H1 (cell line): ENCODE measurements around the gene NLGN4Y. TPM values are rescaled to one million over a fixed set of nuclear protein-coding genes. Genes with fewer than 3 reads are reported as not detected.

ENCODE experiments used
- CTCF ChIA-PET: fragments of 300-600 bp; sonication (Branson Sonifier 250); formaldehyde crosslinking; loops from one replicate; lab custom pipeline; 2021; ENCODE audit not compliant: partially characterized antibody; lab: Charles Lee
- POLR2A ChIA-PET: fragments of 300-600 bp; sonication (Branson Sonifier 250); formaldehyde crosslinking; loops from one replicate; lab custom pipeline; 2021; ENCODE audit warnings: inconsistent platforms; ENCODE audit not compliant: partially characterized antibody; lab: Charles Lee
- DNase-seq, 2 experiments: peaks; one replicate each; pipeline versions ENCODE4 v3.0.0 to v3.0.0-alpha.2; 2010 to 2022; ENCODE audit warnings: low spot score in 2 of 2, low read depth in 1 of 2, mixed read lengths in 1 of 2
- FAIRE-seq: peaks from 2 replicates; lab custom pipeline; 2011; peaks lifted over from hg19 to GRCh38; lab: Jason Lieb, UNC
- H2AFZ ChIP-seq: 2 replicates; pipeline ENCODE4 v1.8.1; 2012; ENCODE audit warnings: low read length, inconsistent platforms
- H2AK5ac ChIP-seq: 2 replicates; pipeline ENCODE4 v1.6.1; 2013; ENCODE audit warnings: low read depth, low read length
- H2BK120ac ChIP-seq: replicated peaks from 2 replicates; pipeline ENCODE3; 2013; ENCODE audit warnings: low read depth, low read length, inconsistent platforms
- H2BK12ac ChIP-seq: 2 replicates; pipeline ENCODE4 v1.6.1; 2013; ENCODE audit warnings: low read depth, low read length
- H2BK15ac ChIP-seq: 2 replicates; pipeline ENCODE4 v1.6.1; 2013; ENCODE audit warnings: low read length
- H2BK20ac ChIP-seq: 2 replicates; pipeline ENCODE4 v1.6.1; 2013; ENCODE audit warnings: low read length
- H2BK5ac ChIP-seq: 2 replicates; pipeline ENCODE4 v1.6.1; 2013; ENCODE audit warnings: low read depth, low read length
- H3K14ac ChIP-seq: 2 replicates; pipeline ENCODE4 v1.6.1; 2013; ENCODE audit warnings: inconsistent platforms; ENCODE audit not compliant: insufficient read length
- H3K18ac ChIP-seq: 2 replicates; pipeline ENCODE4 v1.6.1; 2013; ENCODE audit warnings: low read length; ENCODE audit errors: extremely low read depth
- H3K23ac ChIP-seq: 2 replicates; pipeline ENCODE4 v1.6.1; 2013; ENCODE audit warnings: inconsistent platforms; ENCODE audit not compliant: insufficient read length
- H3K23me2 ChIP-seq: 2 replicates; pipeline ENCODE4 v1.6.1; 2013; ENCODE audit warnings: low read depth, low read length
- H3K27ac ChIP-seq: 2 replicates; pipeline ENCODE4 v1.6.1; 2011; ENCODE audit warnings: low read depth, low read length, inconsistent platforms
- H3K27me3 ChIP-seq, 4 experiments: replicated peaks in 1 of 4; 1 replicate in 1 of 4; 2 replicates in 3 of 4; pipeline versions ENCODE4 v1.6.1 to v1.8.1; 2011 to 2013; ENCODE audit warnings: low read length in 3 of 4, mild to moderate bottlenecking in 3 of 4, inconsistent platforms in 2 of 4, mixed read lengths in 2 of 4, moderate library complexity in 1 of 4; ENCODE audit not compliant: control insufficient read depth in 3 of 4, insufficient read depth in 3 of 4; ENCODE audit errors: extremely low read depth in 1 of 4
- H3K36me3 ChIP-seq, 4 experiments: 2 replicates each; pipeline versions ENCODE4 v1.6.1 to v1.8.1; 2011 to 2013; ENCODE audit warnings: mild to moderate bottlenecking in 4 of 4, low read length in 3 of 4, moderate library complexity in 2 of 4, control low read depth in 1 of 4, inconsistent platforms in 1 of 4; ENCODE audit not compliant: insufficient read depth in 4 of 4, control insufficient read depth in 2 of 4
- H3K4ac ChIP-seq: replicated peaks from 2 replicates; pipeline ENCODE3; 2013; ENCODE audit warnings: low read length, low read depth, mixed read lengths, inconsistent platforms; ENCODE audit not compliant: insufficient read length
- H3K4me1 ChIP-seq, 4 experiments: replicated peaks in 1 of 4; 1 replicate in 1 of 4; 2 replicates in 3 of 4; pipeline versions ENCODE4 v1.6.1 to v1.8.1; 2011 to 2013; ENCODE audit warnings: low read length in 3 of 4, inconsistent platforms in 2 of 4, mixed read lengths in 1 of 4; ENCODE audit not compliant: insufficient read depth in 4 of 4, control insufficient read depth in 3 of 4
- H3K4me2 ChIP-seq, 2 experiments: 2 replicates each; pipeline versions ENCODE4 v1.6.1 to v1.8.1; 2011 to 2013; ENCODE audit warnings: low read depth in 2 of 2, low read length in 2 of 2, control low read depth in 1 of 2, inconsistent platforms in 1 of 2, mild to moderate bottlenecking in 1 of 2; ENCODE audit not compliant: insufficient read depth in 1 of 2
- H3K4me3 ChIP-seq, 4 experiments: fragments of 200-600, 300-600 bp in 1 of 4; sonication (generic), shearing (Covaris generic), sonication (Bioruptor Twin) in 1 of 4; 2 replicates each; pipeline versions ENCODE4 v1.5.1 to v1.8.1; 2011 to 2016; ENCODE audit warnings: low read length in 4 of 4, low read depth in 3 of 4, control low read depth in 2 of 4, inconsistent platforms in 2 of 4, mild to moderate bottlenecking in 2 of 4, mixed read lengths in 1 of 4, moderate library complexity in 1 of 4; ENCODE audit not compliant: insufficient read depth in 2 of 4; ENCODE audit errors: extremely low read depth in 1 of 4
- H3K56ac ChIP-seq: replicated peaks from 2 replicates; pipeline ENCODE3; 2013; ENCODE audit warnings: low read depth, mild to moderate bottlenecking, mixed read lengths, low read length, inconsistent platforms; ENCODE audit not compliant: insufficient read length
- H3K79me1 ChIP-seq: 2 replicates; pipeline ENCODE4 v1.6.1; 2013; ENCODE audit warnings: low read depth, low read length, control low read depth
- H3K79me2 ChIP-seq, 2 experiments: 2 replicates each; pipeline versions ENCODE4 v1.6.1 to v1.8.1; 2012 to 2013; ENCODE audit warnings: low read length in 2 of 2, mild to moderate bottlenecking in 2 of 2, inconsistent platforms in 1 of 2; ENCODE audit not compliant: insufficient read depth in 2 of 2, control insufficient read depth in 1 of 2
- H3K9ac ChIP-seq, 4 experiments: replicated peaks in 1 of 4; 1 replicate in 1 of 4; 2 replicates in 3 of 4; pipeline versions ENCODE4 v1.6.1 to v1.8.1; 2011 to 2013; ENCODE audit warnings: low read depth in 3 of 4, low read length in 3 of 4, control low read depth in 2 of 4, mild to moderate bottlenecking in 2 of 4, moderate library complexity in 2 of 4, inconsistent platforms in 1 of 4; ENCODE audit errors: extremely low read depth in 1 of 4
- H3K9me3 ChIP-seq, 2 experiments: 2 replicates each; pipeline versions ENCODE4 v1.6.1 to v1.8.1; 2012 to 2013; ENCODE audit warnings: mild to moderate bottlenecking in 2 of 2, moderate library complexity in 2 of 2, control low read depth in 1 of 2, inconsistent platforms in 1 of 2, low read depth in 1 of 2, low read length in 1 of 2, mixed read lengths in 1 of 2; ENCODE audit not compliant: insufficient read depth in 2 of 2
- H4K20me1 ChIP-seq, 2 experiments: replicated peaks in 1 of 2; 2 replicates each; pipeline versions ENCODE3 to v1.8.1; 2011 to 2013; ENCODE audit warnings: inconsistent platforms in 2 of 2, low read length in 2 of 2, mild to moderate bottlenecking in 1 of 2; ENCODE audit not compliant: insufficient read depth in 2 of 2, control insufficient read depth in 1 of 2
- H4K5ac ChIP-seq: 2 replicates; pipeline ENCODE4 v1.6.1; 2013; ENCODE audit warnings: low read length, low read depth, mixed read lengths, inconsistent platforms; ENCODE audit not compliant: insufficient read length
- H4K8ac ChIP-seq: 2 replicates; pipeline ENCODE4 v1.8.0; 2013; ENCODE audit warnings: mild to moderate bottlenecking, moderate library complexity, low read length, inconsistent platforms; ENCODE audit not compliant: insufficient read depth; ENCODE audit errors: extremely low read depth
- H4K91ac ChIP-seq: replicated peaks from 2 replicates; pipeline ENCODE3; 2013; ENCODE audit warnings: low read length, mixed read lengths, inconsistent platforms; ENCODE audit not compliant: insufficient read length
- ASH2L ChIP-seq: fragments of 200-600, 300-600 bp; sonication (generic); IDR thresholded peaks from one replicate; pipeline ENCODE4 v1.7.1; 2017; ENCODE audit warnings: low read length
- WGBS, 2 experiments: shearing (Covaris generic) in 1 of 2; methylation state at CpG; one replicate each; pipeline versions ENCODE4 v1.1.6 to v1.1.7; 2013 to 2015; ENCODE audit warnings: low lambda C conversion rate in 2 of 2, mixed read lengths in 2 of 2, inconsistent platforms in 1 of 2, low coverage in 1 of 2, missing lambda C conversion rate in 1 of 2; ENCODE audit not compliant: insufficient replicate concordance in 2 of 2, insufficient coverage in 1 of 2, insufficient read length in 1 of 2; ENCODE audit errors: extremely low coverage in 1 of 2, missing lambda C conversion rate in 1 of 2; 5-methylcytosine and 5-hydroxymethylcytosine counted together
- polyA plus RNA-seq, 7 experiments: library from polyadenylated mRNA; depleted of rRNA in 3 of 7; stranded (reverse) in 5 of 7; unstranded in 2 of 7; fragments of >200 nt in 5 of 7; fragments of 200-250 nt in 2 of 7; gene quantifications; 1 replicate in 5 of 7; 2 replicates in 1 of 7; 4 replicates in 1 of 7; pipeline versions ENCODE4 v1.2.1 to v1.2.3, GENCODE V29; 2011 to 2013; ENCODE audit warnings: missing spikeins in 2 of 7, mixed read lengths in 2 of 7
- total RNA-seq: library from RNA; stranded (reverse); fragmentation: NEBNext Ultra II Directional; extraction: Animal tissue kit (Norgen Biotek cat#: 25700); gene quantifications from 2 replicates; pipeline ENCODE4 v1.2.1, GENCODE V29; 2021

The NLGN4Y gene
- total and polyA plus RNA-seq, 2 of the 8 experiments (the other 6 are each of a cell fraction or from before 2014, with no cell fraction given): 35.7 to 51.3 TPM

DNA sequence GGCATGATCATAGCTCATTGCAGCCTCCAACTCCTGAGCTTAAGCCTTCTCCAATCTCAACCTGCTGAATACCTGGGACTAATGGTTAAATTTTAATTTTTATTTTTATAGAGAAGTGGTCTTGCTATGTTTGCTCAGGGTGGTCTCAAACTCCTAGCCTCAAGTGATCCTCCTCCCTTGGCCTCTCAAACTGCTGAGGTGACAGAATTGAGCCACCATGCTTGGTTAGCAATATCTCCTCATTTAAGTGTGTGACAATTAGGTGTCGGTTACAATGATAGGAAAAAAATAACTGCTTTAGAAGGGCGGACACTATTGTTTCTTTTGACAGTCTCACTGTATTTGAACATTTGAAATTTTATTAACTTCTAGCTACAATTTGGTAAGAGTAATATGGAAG lies 300.3 kb downstream of the NLGN4Y start:
- Histone ChIP-seq H3K79me2 (no peaks in the 10 kb centered on the region), H3K79me1 (no peaks in the 10 kb centered on the region), H4K91ac (no peak overlapping the region), H4K8ac (no peak overlapping the region), H3K27me3 (no peaks in the 10 kb centered on the region), H3K23ac (no peak overlapping the region), H3K9me3 (no peaks in the 10 kb centered on the region), H2BK20ac (no peak overlapping the region), H2AK5ac (no peak overlapping the region), H2BK5ac (no peak overlapping the region), H3K14ac (no peak overlapping the region), H3K56ac (no peak overlapping the region), H3K4ac (no peak overlapping the region), H3K27ac (no peak overlapping the region), H3K23me2 (no peaks in the 10 kb centered on the region), H3K36me3 (no peaks in the 10 kb centered on the region; a peak in 1 of 8 replicates), H3K4me2 (no peak overlapping the region), H2BK15ac (no peak overlapping the region), H3K4me1 (no peaks in the 10 kb centered on the region), H3K9ac (no peak overlapping the region), H2BK120ac (no peak overlapping the region), H2AFZ (no peak overlapping the region), H4K20me1 (no peaks in the 10 kb centered on the region), H2BK12ac (no peak overlapping the region), H3K4me3 (no peak overlapping the region), H4K5ac (no peak overlapping the region), H3K18ac (no peak overlapping the region)
- no peak for FAIRE-seq
- WGBS, 2 experiments: 100% methylated on average over 2 of the region's 2 CpGs; no CpG with 5 or more reads in 1 of the 2 experiments
- POLR2A ChIA-PET: no interaction called here
- no peak for DNase-seq
- CTCF ChIA-PET: interaction anchor here (0.6 kb wide), 1 partner anchor 225 kb away, joined by 3 read pairs; no protein-coding TSS in a partner anchor
- no peak for TF ChIP-seq ASH2L
- TF ChIP-seq, all 59 proteins: peak for 0
